ENCODE measurements around the gene PRSS36.

The PRSS36 gene

GRCh38 chr16:31099860-31100638 lies 49.8 kb downstream of the PRSS36 start:
- DNase-seq (ENCODE audit: low read depth in 1 of 2, low spot score in 1 of 2), result no peak
- TF ChIP-seq CTCF (IDR thresholded peaks at IDR 0.05; ENCODE audit: insufficient read depth, low read length), result no peak
- Histone ChIP-seq H3K27me3 (ENCODE audit: insufficient read depth, poor library complexity, severe bottlenecking) (no peaks in the 10 kb centered on the region), H3K27ac (replicated peaks) (no peak overlapping the region), H3K4me3 (replicated peaks; ENCODE audit: insufficient read depth, low read length) (no peak overlapping the region)

GRCh38 chr16:31094424-31095120 lies 55.3 kb downstream of the PRSS36 start, which contains the start of gene VKORC1:
TSS of gene VKORC1 (minus strand) at chr16:31094797. CDS start at chr16:31094729, 68 bp downstream.
- DNase-seq (ENCODE audit: low read depth in 1 of 2, low spot score in 1 of 2), result peak; percentile 97 to 98
- peak within 1 kb of the TSS; percentile 68 for H3K27ac ChIP-seq (replicated peaks)
- TF ChIP-seq POLR2AphosphoS5 (IDR thresholded peaks at IDR 0.05; ENCODE audit: low read depth) (no peak), SPI1 (IDR thresholded peaks at IDR 0.05; ENCODE audit: borderline replicate concordance, low read depth) (no peak), GABPA (IDR thresholded peaks at IDR 0.05; ENCODE audit: low read depth) (no peak), REST (IDR thresholded peaks at IDR 0.05; ENCODE audit: insufficient replicate concordance, low read depth) (no peak), CTCF (IDR thresholded peaks at IDR 0.05; ENCODE audit: insufficient read depth, low read length) (no peak)
- no peaks in the 10 kb centered on the region for H3K27me3 ChIP-seq (ENCODE audit: insufficient read depth, poor library complexity, severe bottlenecking)
- peak within 1 kb of the TSS; percentile 79 for H3K4me3 ChIP-seq (replicated peaks; ENCODE audit: insufficient read depth, low read length)

GRCh38 chr16:31094088-31094423 lies 55.8 kb downstream of the PRSS36 start:
- no peaks in the 10 kb centered on the region for H3K27me3 ChIP-seq (ENCODE audit: insufficient read depth, poor library complexity, severe bottlenecking)
- peak overlapping the region; percentile 68 for H3K27ac ChIP-seq (replicated peaks)
- peak overlapping the region; percentile 79 for H3K4me3 ChIP-seq (replicated peaks; ENCODE audit: insufficient read depth, low read length)
- no peak for DNase-seq (ENCODE audit: low read depth in 1 of 2, low spot score in 1 of 2)
- no peak for TF ChIP-seq GABPA (IDR thresholded peaks at IDR 0.05; ENCODE audit: low read depth)
- no peak for TF ChIP-seq POLR2AphosphoS5 (IDR thresholded peaks at IDR 0.05; ENCODE audit: low read depth)
- TF ChIP-seq SPI1 (IDR thresholded peaks at IDR 0.05; ENCODE audit: borderline replicate concordance, low read depth), result no peak
- no peak for TF ChIP-seq CTCF (IDR thresholded peaks at IDR 0.05; ENCODE audit: insufficient read depth, low read length)
- TF ChIP-seq REST (IDR thresholded peaks at IDR 0.05; ENCODE audit: insufficient replicate concordance, low read depth), result no peak

All from HL-60 (cell line).